IPS-18c (cell line): ENCODE data around the gene RTF1.

Experiments used
- H3K4me3 ChIP-seq: 2 replicates; pipeline ENCODE4 v1.7.0; 2013; ENCODE audit warnings: low read depth, mild to moderate bottlenecking, low read length, moderate library complexity; ENCODE audit not compliant: insufficient read depth
- H3K9me3 ChIP-seq: one replicate; pipeline ENCODE4 v1.6.1; 2013; ENCODE audit warnings: mild to moderate bottlenecking, low read length, moderate library complexity; ENCODE audit not compliant: control insufficient read depth, insufficient read depth

Gene RTF1

DNA sequence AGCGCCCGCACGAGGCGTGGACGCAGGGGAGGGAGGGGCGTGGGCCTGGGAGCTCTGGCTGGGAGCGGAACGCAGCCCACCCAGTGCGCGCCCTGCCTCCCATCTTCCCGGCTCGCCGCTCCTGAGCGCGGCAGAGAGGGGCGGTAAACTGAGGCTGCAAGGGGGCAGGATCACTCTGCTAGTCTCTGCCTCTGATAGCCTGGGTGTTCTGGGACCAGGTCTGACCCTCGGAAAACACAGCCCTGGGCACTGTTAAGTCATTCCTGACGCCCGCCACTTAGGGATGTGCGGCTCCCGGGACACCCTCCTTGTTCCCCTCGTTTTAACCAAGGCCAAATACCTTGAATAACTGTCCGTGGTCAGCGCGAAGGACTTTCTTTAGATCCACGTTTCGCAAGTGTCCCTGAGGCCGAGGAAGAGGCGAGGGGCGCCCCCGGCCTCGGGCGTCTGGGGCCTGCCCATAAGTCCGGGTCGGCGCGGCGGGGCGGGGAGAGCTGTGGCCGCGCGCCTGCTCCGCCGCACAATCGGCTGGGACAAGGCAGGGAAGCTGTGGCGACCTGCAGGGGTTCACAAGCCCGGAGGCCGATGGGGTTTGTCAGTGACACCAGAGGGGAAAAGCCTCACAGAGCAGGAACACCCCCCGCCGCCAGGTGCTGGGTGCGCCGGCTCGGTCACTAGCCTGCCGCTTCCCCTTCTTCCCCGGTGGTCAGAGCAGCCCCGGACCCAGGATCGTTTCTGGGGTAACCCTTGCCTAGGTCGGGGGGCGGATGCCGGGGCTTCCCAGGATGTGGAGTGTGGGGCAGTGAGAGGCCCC lies 78.2 kb downstream of the RTF1 start:
- peak overlapping the region; percentile 47 for H3K4me3 ChIP-seq
- no peaks in the 10 kb centered on the region for H3K9me3 ChIP-seq

GRCh38 chr15:41495736-41496599 lies 79.1 kb downstream of the RTF1 start:
- peak overlapping the region; percentile 47 for H3K4me3 ChIP-seq
- no peaks in the 10 kb centered on the region for H3K9me3 ChIP-seq

DNA sequence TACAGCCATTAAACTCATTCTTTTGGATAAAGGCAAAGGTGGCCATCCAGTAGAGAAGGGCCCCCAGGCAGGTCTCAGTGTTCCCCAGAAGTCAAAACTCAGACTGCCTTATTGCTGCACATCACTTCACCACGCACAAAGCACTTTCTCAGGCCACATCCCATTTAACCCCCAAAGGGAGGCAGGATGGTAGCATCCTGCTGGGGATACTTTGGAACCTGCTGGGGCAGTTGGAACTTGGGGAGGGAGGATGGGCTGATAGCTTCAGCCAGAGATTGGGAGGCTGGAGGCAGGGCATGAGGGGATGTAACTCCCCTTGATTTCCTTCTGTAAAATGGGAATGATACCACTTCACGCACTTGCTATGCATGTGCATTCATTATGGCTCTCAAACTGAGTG lies 81.8 kb downstream of the RTF1 start:
- Histone ChIP-seq H3K4me3 (no peak overlapping the region), H3K9me3 (no peaks in the 10 kb centered on the region)

- no peaks in the 10 kb centered on the region for H3K9me3 ChIP-seq
- no peak overlapping the region for H3K4me3 ChIP-seq
Observed at GRCh38 chr15:41499109-41499851, 82.4 kb downstream of the RTF1 start.

DNA sequence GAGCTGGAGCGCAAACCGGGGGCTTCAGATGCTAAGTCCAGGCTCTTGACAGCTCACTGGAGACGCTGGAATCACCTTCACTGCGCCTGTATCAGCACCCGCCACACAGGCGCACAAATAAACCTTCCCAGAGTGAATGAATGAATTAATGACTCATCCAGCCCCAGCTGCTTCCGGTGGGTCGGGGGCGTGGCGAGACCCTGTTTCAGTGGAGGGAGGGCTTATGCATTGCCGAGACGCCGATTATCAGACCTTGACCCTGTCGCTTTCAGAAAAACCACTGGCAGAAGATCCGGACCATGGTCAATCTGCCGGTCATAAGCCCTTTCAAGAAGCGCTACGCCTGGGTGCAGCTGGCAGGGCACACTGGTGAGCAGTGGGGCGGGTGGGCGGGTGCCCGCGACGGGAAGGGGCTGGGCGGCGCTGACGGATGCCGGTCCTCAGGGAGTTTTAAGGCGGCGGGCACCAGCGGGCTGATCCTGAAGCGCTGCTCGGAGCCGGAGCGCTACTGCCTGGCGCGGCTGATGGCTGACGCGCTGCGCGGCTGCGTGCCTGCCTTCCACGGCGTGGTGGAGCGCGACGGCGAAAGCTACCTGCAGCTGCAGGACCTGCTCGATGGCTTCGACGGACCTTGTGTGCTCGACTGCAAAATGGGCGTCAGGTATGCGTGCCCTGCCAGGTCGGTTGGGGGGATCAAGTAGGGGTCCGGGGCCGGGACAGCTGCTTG lies 84.5 kb downstream of the RTF1 start:
- Histone ChIP-seq H3K4me3 (peak overlapping the region; percentile 48), H3K9me3 (no peaks in the 10 kb centered on the region)

DNA sequence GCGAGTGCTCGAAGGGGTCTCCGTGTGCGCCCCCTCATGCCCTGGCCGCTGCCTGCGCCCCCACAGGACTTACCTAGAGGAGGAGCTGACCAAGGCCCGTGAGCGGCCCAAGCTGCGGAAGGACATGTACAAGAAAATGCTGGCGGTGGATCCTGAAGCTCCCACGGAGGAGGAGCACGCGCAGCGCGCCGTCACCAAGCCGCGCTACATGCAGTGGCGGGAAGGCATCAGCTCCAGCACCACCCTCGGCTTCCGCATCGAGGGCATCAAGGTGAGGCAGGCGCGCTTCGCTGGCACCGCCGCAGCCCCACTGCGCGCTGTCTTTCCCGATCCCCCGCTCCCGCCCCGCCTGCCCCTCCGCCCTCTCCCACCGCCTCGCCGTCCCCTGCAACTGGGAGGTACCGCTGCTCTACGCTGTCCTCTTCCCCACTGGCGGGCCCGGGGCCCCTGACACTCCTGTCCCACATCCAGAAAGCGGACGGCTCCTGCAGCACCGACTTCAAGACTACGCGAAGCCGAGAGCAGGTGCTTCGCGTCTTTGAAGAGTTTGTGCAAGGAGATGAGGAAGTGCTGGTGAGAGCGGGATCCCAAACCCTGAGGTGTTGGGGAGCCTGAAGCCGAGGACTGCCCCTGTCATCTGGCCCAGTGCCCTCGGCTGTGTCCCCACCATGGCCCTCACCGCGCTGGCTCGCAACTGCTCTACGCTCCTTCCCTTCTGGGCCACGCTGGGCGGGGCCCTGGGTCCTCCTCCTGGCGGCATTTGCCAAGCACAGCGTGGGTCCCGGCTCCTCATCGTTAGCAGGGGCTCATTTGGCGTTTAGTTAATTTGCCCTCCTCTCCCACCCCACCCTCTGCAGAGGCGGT lies 85.3 kb downstream of the RTF1 start:
- Histone ChIP-seq H3K4me3 (peak overlapping the region; percentile 48), H3K9me3 (no peaks in the 10 kb centered on the region)

DNA sequence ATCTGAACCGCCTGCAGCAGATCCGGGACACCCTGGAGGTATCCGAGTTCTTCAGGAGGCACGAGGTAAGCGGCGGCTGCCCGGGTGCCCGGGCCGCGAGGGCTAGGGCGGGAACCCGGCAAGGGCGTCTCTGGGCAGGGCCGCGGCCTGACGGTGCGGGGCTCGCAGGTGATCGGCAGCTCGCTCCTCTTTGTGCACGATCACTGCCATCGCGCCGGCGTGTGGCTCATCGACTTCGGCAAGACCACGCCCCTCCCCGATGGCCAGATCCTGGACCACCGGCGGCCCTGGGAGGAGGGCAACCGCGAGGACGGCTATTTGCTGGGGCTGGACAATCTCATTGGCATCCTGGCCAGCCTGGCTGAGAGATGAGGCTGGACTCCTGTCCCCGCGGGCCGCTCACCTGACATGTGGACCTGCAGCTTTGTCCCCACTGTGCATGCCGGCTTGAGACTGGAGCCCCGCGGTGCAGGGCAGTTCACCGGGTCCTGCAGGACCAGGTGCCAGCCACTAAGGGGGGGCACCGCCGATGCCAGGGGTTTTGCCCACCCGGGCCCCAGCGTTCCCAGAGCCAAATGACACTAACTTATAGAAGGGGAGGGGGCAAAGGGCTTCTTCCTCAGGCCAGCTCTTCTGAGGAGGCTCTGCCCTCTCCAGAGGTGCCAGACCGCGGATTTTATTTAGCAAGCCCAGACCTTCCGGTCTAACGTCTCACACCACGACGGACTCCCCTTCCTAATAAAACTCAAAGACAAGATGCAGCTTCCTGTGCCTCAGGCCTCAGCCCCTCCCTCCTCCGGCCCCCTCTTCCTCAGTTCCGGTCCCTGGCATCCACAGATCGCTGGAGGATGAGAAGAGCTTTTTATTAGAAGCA lies 86.1 kb downstream of the RTF1 start:
- peak overlapping the region; percentile 48 for H3K4me3 ChIP-seq

GRCh38 chr15:41503669-41504010 lies 86.7 kb downstream of the RTF1 start:
- Histone ChIP-seq H3K4me3 (no peak overlapping the region), H3K9me3 (no peaks in the 10 kb centered on the region)

More for the DNA sequence above, 86.1 kb downstream of the RTF1 start:
- no peaks in the 10 kb centered on the region for H3K9me3 ChIP-seq

GRCh38 chr15:41504751-41505492 lies 88.0 kb downstream of the RTF1 start:
- no peak overlapping the region for H3K4me3 ChIP-seq
- H3K9me3 ChIP-seq: no peaks in the 10 kb centered on the region

DNA sequence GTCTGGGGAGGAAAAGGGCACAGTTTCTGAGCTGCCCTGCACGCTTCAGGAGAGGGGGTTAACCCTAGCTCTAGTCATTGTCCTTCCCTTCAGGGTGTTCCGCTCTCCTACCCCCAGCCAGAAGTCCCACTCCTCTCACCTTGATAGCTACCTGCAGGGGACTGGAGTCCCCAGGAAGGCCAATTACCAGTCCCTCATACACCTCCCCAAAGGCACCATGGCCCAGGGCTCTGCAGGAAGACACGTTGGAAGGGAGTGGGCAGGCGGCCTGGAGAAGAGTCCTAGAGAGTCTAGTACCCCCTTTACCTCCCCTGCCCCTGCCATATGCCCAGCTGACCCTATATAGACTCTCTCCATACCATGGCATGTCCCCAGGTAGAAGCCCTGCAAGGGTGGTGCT lies 88.9 kb downstream of the RTF1 start:
- no peaks in the 10 kb centered on the region for H3K9me3 ChIP-seq

GRCh38 chr15:41506796-41507341 lies 90.0 kb downstream of the RTF1 start:
- no peaks in the 10 kb centered on the region for H3K9me3 ChIP-seq
- no peak overlapping the region for H3K4me3 ChIP-seq

More for the DNA sequence above, 88.9 kb downstream of the RTF1 start:
- H3K4me3 ChIP-seq: no peak overlapping the region

- Histone ChIP-seq H3K4me3 (no peak overlapping the region), H3K9me3 (no peaks in the 10 kb centered on the region)
Observed at GRCh38 chr15:41507820-41508290, 91.0 kb downstream of the RTF1 start.

- Histone ChIP-seq H3K9me3 (no peaks in the 10 kb centered on the region), H3K4me3 (peak overlapping the region; percentile 44; the same call in 1 of the 2 replicates)
Observed at GRCh38 chr15:41510728-41511127, 93.8 kb downstream of the RTF1 start.

- Histone ChIP-seq H3K9me3 (no peaks in the 10 kb centered on the region), H3K4me3 (peak overlapping the region; percentile 44; the same call in 1 of the 2 replicates)
Observed at GRCh38 chr15:41511331-41511898, 94.5 kb downstream of the RTF1 start.
